ENCODE results near the gene PPP6R2. TPM values are rescaled to one million over a fixed set of nuclear protein-coding genes. Genes with fewer than 3 reads are reported as not detected.

Gene PPP6R2
- total RNA-seq, 1 donor from 2014 or later = 55.5 TPM

- Histone ChIP-seq H3K27ac (no peak overlapping the region), H3K4me3 (no peak overlapping the region), H3K4me1 (peaks cover 0 to 3% of the 10 kb centered on the region in 2 donors), H3K9me3 (no peaks in the 10 kb centered on the region), H3K27me3 (peaks cover 20% of the 10 kb centered on the region), H3K36me3 (no peaks in the 10 kb centered on the region)
- no peak for TF ChIP-seq CTCF (IDR thresholded peaks at IDR 0.05)
- no peak for DNase-seq (ENCODE audit: low spot score in 2 of 2)
- intact Hi-C loops (cut with DNase I) = no loop called here
Measured at GRCh38 chr22:50485221-50486131, 142.3 kb downstream of the PPP6R2 start.

- H3K27ac ChIP-seq = no peak within 1 kb of the TSS
- H3K36me3 ChIP-seq = no peaks in the 10 kb centered on the region
- DNase-seq (ENCODE audit: low spot score in 2 of 2) = no peak
- no peak within 1 kb of the TSS for H3K4me3 ChIP-seq
- intact Hi-C loops (cut with DNase I) = no loop called here
- H3K9me3 ChIP-seq = no peaks in the 10 kb centered on the region
- H3K4me1 ChIP-seq = peaks cover 0 to 1% of the 10 kb centered on the region in 2 donors
- H3K27me3 ChIP-seq = peaks cover 10% of the 10 kb centered on the region
- no peak for TF ChIP-seq CTCF (IDR thresholded peaks at IDR 0.05)
Measured at GRCh38 chr22:50486561-50487289, 143.6 kb downstream of the PPP6R2 start, which contains the start of gene MIOX. TSS of gene MIOX (plus strand) at chr22:50486859. CDS start at chr22:50486898, 39 bp downstream.

GRCh38 chr22:50487290-50488005 is 144.3 kb downstream of the PPP6R2 start:
- Histone ChIP-seq H3K27me3 (peaks cover 5% of the 10 kb centered on the region), H3K9me3 (no peaks in the 10 kb centered on the region), H3K4me1 (no peaks in the 10 kb centered on the region), H3K4me3 (no peak overlapping the region), H3K36me3 (no peaks in the 10 kb centered on the region), H3K27ac (no peak overlapping the region)
- intact Hi-C loops (cut with DNase I) = no loop called here
- no peak for TF ChIP-seq CTCF (IDR thresholded peaks at IDR 0.05)
- DNase-seq (ENCODE audit: low spot score in 2 of 2) = no peak

- intact Hi-C loops (cut with DNase I) = no loop called here
- H3K27me3 ChIP-seq = no peaks in the 10 kb centered on the region
Measured at GRCh38 chr22:50488006-50488677, 145.0 kb downstream of the PPP6R2 start.

More at GRCh38 chr22:50488006-50488677, 145.0 kb downstream of the PPP6R2 start:
- Histone ChIP-seq H3K4me1 (no peaks in the 10 kb centered on the region), H3K36me3 (no peaks in the 10 kb centered on the region), H3K9me3 (no peaks in the 10 kb centered on the region), H3K4me3 (no peak overlapping the region), H3K27ac (no peak overlapping the region)
- TF ChIP-seq CTCF (IDR thresholded peaks at IDR 0.05) = no peak
- no peak for DNase-seq (ENCODE audit: low spot score in 2 of 2)

Data from ascending aorta (tissue), 2 donors.